ENCODE data around the gene OR56A1.
"Not testable (repeated sequence)": the region's sequence is repeated elsewhere in the genome, so short reads cannot be mapped to it uniquely, and the experiment has no call there.

OR56A1 gene, protein sequence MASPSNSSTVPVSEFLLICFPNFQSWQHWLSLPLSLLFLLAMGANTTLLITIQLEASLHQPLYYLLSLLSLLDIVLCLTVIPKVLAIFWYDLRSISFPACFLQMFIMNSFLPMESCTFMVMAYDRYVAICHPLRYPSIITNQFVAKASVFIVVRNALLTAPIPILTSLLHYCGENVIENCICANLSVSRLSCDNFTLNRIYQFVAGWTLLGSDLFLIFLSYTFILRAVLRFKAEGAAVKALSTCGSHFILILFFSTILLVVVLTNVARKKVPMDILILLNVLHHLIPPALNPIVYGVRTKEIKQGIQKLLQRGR

DNA sequence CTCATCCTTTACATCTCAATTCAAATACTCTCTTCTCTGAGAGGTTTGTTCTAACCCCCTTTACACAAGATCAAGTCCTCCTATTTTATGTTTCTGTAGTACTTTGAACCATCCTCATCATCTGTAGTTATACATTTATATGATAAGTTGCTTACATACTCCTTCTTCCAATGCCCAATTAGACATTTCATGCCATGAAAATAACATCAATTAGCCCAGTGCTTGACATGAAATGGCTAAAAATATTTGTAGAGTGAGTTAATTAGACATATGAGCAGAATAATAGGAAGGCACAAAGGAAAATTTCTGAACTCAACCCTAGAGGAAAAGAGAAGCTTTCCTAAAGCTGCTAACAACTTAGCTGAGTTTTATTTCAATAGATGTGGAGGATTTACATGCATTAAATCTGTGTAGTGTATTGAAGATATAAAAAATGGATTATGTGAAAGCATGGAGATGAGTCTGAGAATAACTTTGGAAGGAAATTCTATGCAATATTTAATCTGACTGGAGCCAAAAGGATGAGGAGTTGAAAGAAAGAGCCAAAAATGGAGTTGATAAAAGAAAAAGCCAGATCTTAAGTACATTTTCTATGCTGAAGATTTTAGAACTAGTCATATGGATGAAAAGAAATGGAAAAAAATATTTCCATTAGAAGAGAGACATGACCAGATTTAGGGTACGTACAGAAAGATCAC is at the start of gene OR56A1:
Gene OR56A1, minus strand, starts transcription at position 51 of the 698 bp plus-strand sequence. CDS start 3,066 bp downstream, outside the sequence.
- H3K4me3 ChIP-seq (ENCODE audit: control insufficient read depth, low read depth, low read length), result no peak within 1 kb of the TSS
- no peak for DNase-seq (ENCODE audit: low read depth)
- TF ChIP-seq, protein P1, sequence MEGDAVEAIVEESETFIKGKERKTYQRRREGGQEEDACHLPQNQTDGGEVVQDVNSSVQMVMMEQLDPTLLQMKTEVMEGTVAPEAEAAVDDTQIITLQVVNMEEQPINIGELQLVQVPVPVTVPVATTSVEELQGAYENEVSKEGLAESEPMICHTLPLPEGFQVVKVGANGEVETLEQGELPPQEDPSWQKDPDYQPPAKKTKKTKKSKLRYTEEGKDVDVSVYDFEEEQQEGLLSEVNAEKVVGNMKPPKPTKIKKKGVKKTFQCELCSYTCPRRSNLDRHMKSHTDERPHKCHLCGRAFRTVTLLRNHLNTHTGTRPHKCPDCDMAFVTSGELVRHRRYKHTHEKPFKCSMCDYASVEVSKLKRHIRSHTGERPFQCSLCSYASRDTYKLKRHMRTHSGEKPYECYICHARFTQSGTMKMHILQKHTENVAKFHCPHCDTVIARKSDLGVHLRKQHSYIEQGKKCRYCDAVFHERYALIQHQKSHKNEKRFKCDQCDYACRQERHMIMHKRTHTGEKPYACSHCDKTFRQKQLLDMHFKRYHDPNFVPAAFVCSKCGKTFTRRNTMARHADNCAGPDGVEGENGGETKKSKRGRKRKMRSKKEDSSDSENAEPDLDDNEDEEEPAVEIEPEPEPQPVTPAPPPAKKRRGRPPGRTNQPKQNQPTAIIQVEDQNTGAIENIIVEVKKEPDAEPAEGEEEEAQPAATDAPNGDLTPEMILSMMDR (IDR thresholded peaks at IDR 0.05; ENCODE audit: control insufficient read depth, insufficient read depth, low read depth, low read length, missing control alignments), result no peak

DNA sequence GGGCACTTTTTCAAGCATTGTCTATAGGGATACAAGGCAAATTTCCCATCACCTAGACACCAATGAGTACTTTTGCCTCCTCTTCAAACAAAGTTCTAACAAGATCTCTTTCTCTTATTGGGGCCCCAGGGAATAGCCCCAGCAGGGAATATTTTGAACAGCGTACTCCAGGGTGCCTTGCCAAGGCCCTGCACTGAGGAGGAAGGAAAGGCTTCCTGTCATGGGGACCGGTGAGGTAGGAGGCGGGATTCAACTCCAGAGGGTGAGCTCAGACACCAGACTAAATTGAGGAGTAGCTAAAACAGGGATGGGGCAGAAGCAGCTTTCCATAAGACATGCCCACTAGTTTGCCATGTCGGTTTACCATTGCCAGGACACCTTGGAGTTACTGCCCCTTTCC is 48.9 kb upstream of the OR56A1 start:
- DNase-seq (ENCODE audit: low read depth), result no peak
- H3K4me3 ChIP-seq (ENCODE audit: control insufficient read depth, low read depth, low read length), result no peak overlapping the region
- TF ChIP-seq, protein P1 (IDR thresholded peaks at IDR 0.05; ENCODE audit: control insufficient read depth, insufficient read depth, low read depth, low read length, missing control alignments), result no peak

DNA sequence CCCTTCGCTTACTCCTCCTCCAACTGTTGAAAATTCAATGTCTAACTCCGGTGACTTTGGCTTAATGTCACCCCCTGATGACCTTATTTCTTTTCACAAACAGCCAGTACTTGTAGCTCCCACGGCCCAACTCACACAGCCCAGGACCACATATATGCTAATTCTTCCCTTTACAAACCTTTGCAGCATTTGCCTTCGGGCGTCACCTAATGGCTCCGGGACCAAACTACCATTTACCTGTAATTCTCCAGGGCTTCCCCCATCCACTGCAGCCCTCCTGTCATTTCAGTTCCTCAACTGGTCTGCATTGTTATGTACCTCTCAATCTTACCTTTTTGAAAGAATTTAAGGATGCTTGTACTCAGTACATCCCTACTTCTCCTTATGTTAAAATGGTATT is 47.2 kb upstream of the OR56A1 start:
- no peak for DNase-seq (ENCODE audit: low read depth)
- TF ChIP-seq, protein P1 (IDR thresholded peaks at IDR 0.05; ENCODE audit: control insufficient read depth, insufficient read depth, low read depth, low read length, missing control alignments), result no peak
- no peak overlapping the region for H3K4me3 ChIP-seq (ENCODE audit: control insufficient read depth, low read depth, low read length)

DNA sequence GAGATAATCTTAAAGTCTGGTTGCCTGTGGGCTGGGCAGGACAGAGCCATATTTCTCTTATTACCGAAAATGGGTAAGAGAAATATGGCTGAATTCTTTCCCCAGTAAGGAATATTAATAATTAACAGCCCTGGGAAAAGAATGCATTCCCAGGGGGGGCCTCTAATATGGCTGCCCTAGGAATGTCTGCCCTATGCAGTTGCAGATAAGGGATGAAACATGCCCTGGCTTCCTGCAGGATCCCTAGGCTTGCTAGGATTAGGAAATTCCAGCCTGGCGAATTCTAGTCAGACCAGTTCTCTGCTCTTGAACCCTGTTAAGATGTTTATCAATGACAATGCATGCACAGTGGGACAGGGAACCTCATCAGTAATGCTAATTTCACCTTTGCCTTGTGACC is 45.9 kb upstream of the OR56A1 start:
- not testable (repeated sequence) for H3K4me3 ChIP-seq (ENCODE audit: control insufficient read depth, low read depth, low read length); DNase-seq (ENCODE audit: low read depth)

DNA sequence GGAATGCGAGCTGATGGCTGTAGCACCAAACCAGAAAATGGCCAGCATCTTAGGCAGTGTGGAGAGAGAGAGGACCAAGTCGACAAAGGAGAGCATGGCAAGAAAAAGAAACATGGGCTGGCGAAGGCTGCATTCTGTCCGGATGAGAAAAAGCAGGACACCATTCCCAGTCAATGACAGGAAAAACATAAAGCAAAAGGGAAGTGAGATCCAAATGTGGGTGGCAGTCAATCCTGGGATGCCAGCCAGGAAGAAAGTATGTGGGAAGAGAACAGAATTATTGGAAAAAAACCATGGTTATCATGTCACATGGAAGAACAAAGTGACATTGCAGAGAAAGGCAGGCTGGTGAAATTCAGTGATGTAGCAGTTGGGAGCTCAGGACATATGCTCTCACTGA is 36.9 kb upstream of the OR56A1 start:
- TF ChIP-seq, protein P1 (IDR thresholded peaks at IDR 0.05; ENCODE audit: control insufficient read depth, insufficient read depth, low read depth, low read length, missing control alignments), result no peak
- DNase-seq (ENCODE audit: low read depth), result no peak
- no peak overlapping the region for H3K4me3 ChIP-seq (ENCODE audit: control insufficient read depth, low read depth, low read length)

DNA sequence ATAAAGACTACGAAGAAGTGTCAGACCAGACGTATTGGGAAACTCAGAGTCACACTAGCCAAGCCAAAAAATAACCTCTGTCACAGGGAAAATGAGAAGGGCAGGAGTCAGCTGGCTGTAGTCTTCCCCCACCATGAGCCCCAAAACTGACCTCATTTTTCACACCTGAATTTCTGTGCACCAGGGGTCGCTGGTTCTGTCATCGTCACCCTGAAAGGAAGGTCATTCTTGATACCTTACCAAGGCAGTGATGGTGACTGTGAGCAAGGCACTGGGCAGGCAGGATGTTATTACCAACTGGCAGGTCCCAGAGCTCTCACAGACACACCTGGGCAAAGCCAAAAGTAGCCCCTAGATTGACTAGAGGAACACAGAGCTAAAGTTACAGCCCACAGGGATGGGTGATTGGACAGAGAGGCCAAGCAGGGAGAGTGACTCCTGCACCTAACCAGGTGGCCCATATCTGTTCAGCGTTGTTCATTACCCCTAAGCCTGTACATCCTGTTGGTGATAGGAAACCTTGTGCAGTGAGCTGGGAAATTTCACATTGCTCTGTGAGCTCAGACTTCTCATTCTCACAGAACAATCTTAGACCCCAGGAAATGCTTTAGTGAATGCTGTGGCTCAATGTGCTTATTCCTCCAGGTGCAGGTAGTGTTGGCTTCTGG is 32.3 kb upstream of the OR56A1 start:
- no peak overlapping the region for H3K4me3 ChIP-seq (ENCODE audit: control insufficient read depth, low read depth, low read length)
- TF ChIP-seq, protein P1 (IDR thresholded peaks at IDR 0.05; ENCODE audit: control insufficient read depth, insufficient read depth, low read depth, low read length, missing control alignments), result no peak
- DNase-seq (ENCODE audit: low read depth), result no peak

DNA sequence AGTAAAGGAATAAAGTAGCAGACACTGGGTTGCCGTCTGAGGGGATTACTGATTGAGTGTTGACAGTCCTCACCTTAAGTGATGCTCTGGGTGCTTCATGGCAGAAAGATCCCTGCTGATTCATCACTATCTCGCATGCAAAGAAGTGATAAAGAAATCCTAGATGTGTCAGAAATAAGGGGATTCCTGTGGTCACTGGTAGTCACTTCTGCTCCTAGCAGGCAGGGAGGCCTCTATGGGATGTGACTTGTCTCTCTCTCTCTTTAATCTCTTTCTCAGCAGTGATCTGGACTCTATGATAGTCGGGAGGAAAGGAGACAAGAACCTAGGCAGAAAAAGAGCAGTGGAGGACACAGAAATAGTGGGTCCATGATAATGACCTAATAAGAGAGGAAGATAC is 30.9 kb upstream of the OR56A1 start:
- DNase-seq (ENCODE audit: low read depth), result no peak
- no peak overlapping the region for H3K4me3 ChIP-seq (ENCODE audit: control insufficient read depth, low read depth, low read length)
- TF ChIP-seq, protein P1 (IDR thresholded peaks at IDR 0.05; ENCODE audit: control insufficient read depth, insufficient read depth, low read depth, low read length, missing control alignments), result no peak

Measured in AG09309 (cell line).